Superior temporal gyrus (tissue), 1 donor: ENCODE results near the gene HYDIN.
"Not testable (repeated sequence)": the region's sequence is repeated elsewhere in the genome, so short reads cannot be mapped to it uniquely, and the experiment has no call there.

Source experiments
- DNase-seq: peaks from one replicate; pipeline ENCODE4 v3.0.0-alpha.2; 2016; ENCODE audit errors: extremely low spot score

The HYDIN gene

DNA sequence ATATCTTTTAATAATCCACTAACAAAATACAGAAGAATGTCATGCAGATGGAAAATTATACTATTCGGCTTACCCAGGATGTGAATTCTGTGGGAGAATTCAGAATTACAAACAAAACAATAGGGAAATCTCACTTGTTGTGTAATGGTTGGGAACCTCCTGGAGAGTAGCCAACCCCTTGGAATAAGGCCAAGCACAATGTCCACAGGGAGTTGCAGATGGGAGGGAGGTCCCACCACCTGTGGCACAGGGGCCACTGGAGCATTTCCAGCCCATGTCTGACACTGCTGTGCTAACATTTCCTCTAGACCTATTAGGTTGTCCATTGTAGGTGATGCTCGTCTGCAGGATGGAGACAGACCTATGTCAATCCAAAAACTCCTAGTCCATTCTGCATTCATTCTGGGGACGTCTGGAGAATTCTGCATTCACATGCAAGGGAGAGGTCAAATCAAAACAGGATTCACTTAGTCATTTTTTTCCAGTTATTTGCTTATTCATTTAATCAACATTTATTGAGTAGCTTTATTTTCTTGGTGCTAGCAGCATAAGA is 120.8 kb downstream of the HYDIN start:
- not testable (repeated sequence) for DNase-seq

DNA sequence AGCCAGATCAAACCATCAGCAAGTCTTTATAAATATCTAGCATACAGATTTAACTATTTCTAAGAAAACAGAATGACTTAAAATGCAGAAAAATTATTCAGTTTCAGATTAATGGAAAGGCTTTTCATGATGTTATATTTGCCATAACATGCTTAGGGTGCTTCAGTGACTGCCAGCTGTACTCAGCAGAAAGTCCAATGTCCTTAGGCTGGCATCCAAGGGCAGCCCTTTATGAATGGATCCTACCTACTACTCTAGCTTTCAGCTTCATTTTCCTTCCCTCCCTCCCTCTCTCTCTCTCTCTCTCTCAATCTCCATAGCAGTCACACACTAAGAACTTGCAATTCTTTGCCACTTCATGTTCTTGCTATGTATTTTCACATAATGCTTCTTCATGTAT is 124.6 kb downstream of the HYDIN start:
- DNase-seq, result not testable (repeated sequence)

DNA sequence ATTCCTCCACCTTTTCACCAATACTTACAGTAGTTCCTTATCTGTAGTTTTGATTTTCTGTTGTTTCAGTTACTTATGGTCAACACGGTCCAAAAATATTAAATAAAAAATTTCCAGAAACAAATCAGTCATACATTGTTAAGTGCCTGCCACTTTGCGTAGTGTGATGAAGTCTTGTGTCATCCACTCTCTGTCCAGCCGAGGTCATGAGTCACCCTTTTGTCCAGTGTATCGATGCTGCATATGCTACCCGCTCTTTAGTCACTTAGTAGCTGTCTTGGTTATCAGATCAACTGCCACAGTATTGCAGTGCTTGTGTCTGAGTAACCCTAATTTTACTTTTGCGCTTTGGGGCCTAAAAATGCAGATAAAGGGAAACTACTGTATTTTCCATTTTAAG is 146.9 kb downstream of the HYDIN start:
- DNase-seq, result not testable (repeated sequence)

DNA sequence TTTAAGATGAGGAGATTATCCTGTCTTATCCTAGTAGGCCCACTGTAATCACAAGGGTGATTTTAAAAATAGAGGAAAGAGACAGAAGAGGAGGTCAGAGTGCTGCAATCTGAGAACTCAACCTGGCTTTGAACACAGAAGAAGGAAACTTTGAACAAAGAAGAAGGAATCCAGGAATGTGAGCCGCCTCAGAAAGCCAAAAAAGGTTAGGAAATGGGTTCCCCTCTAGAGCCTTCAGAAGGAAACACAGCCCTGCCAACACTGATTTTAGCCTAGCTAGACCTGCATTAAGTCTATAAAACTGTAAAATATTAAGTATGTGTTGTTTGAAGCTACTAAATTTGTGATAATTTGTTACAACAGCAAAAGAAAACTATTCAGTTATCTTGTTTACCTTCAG is 149.7 kb downstream of the HYDIN start:
- not testable (repeated sequence) for DNase-seq

DNA sequence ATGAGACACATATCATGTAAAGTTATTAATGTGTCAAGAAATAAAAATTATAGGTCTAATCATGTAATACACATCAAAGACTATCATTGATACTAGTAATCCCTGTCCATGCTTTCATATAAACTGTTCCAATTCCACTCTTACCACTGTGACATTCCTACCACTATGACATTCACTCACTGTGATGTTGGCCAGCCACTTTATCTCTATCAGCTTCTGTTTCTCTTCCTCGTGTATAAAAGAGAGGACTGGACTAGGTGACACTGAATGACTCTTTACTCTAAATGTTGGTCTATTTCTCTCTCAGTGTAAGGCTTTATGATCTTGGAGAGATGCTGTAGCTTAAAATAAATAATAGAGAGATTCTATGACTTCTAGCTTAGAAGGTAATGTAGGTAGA is 150.3 kb downstream of the HYDIN start:
- not testable (repeated sequence) for DNase-seq

DNA sequence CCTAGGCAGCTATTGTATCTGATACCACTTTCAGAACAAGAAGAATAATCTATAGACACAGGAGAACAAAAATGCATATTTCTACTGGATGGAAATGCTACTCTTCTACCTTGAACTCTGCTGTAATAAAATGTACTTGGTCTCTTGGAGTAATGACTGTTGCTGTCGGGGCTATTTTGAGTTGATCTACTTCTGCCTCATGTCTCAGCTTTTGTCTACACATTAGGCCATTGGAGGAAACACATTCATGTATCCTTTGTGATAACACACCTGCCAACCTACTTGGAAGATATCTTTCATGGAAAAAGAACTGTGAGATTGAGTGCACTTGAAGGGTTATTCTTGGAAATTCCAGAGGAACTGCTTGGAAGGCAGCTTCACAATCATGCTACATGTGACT is 159.9 kb downstream of the HYDIN start:
- DNase-seq, result not testable (repeated sequence)

DNA sequence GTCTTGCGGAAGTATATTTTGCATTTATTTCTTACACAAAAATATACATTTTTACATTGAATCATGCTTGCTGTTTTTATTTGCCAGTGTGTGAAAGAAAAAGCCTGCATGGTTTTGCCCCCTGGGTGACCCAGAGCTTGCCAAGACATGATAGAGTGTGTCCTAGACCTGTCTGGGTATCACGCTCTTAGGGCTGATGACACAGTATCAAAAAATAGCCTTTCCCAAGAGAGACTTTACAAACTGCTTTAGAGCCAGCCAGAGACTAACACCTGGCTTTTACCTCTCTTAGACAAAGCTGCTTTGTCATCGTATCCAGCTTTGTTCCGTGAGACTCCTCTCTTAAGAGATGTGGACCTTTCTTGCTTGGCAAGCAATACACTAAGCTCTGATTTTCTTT is 160.7 kb downstream of the HYDIN start:
- not testable (repeated sequence) for DNase-seq

DNA sequence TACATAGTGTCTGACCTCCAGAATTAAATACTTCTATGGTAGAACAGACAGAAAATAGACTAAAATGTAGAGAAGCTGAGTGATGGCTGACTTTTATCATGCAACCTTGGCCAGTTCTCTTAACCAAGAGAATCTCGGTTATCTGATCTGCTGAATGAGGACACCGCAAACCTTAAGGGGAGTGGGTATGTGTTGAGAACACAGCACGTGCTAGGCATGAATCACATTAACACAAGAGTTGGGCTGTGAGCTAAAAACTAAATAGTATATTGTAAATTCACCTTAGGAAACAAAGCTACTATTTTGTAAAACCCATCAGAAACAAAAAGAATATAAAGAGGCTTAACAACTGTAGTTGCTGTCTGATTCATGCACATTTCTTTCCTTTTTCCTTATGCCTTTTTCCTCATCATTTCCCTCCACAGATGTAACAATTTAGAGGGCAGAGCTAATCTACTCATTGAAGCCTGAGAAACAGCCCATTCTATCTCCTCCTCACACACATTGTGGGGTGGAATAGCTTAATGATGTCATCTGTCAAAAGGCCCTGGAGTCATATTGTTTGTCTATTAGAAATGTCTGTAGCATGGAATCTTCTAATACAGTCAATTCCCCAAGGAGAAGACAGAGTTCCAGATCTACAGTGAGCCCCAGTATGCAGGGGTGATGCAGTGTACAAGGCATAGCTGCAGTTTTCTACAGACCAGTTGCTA is 176.5 kb downstream of the HYDIN start:
- DNase-seq, result not testable (repeated sequence)

DNA sequence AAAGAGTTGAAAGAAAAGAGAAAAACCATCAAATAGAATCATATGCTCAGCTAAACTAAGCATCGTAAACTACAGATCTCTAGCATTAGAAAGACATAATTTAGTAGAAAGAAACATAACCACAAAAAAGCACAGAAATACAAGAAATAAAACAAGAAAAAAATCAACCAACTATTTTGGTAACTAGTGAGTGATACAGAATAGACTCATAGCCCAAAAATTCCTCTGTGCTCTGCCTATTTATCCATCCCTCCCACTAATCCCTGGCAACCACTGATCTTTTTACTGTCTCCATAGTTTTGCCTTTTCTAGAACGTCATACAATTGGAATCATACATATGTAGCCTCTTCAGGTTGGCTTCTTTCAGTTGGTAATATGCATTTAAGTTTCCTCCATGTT is 180.2 kb downstream of the HYDIN start:
- DNase-seq, result not testable (repeated sequence)

DNA sequence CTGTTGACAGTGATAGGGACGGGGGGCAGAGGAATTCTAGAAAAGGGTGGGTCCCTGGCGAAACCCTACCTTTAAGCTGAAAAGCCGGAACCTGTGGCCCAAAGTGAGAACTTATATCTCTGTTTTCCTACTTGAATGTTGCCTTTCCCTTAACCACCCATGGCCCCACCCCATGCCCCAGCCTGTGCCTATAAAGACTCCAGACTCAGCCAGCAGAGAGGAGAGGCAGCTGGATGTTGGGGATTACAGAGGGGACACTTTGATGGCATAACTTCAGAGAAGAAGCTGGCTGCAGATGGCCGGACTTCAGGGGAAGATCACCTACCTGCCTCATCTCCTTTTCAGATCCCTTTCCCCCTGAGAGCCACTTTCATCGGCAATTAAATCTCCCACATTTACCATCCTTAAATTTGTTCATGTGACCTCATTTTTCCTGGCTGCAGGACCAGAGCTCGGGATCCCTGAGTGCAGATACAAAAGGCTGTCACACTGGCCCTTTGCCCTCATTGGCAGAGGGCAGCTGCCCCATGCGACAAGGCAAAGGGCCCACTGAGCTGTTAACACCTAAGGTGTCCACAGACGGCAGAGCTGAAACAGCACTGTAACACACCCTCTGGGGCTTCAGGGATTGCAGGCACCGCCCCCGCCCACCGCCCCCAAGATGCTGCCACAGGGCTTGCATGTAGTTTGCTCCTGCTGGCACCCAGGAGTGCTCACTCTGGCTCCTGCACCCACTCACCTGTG is 191.0 kb downstream of the HYDIN start:
- DNase-seq, result not testable (repeated sequence)

DNA sequence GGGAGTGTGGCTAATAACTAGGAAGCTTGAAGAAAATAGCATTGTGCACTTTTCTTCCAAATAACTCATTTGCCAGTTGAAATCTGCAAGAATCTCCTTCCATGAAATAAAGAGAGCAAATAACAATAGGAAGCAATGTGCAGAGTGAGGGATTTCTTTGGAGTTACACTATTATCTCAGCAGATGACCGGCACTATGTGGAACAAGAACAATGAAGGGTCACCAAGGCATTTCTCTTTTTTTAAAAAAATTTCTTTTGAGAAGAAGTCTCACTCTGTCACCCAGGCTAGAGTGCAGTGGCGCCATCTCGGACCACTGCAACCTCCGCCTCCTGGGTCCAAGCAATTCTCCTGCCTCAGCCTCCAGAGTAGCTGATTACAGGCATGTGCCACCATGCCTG is 192.1 kb downstream of the HYDIN start:
- DNase-seq, result not testable (repeated sequence)

DNA sequence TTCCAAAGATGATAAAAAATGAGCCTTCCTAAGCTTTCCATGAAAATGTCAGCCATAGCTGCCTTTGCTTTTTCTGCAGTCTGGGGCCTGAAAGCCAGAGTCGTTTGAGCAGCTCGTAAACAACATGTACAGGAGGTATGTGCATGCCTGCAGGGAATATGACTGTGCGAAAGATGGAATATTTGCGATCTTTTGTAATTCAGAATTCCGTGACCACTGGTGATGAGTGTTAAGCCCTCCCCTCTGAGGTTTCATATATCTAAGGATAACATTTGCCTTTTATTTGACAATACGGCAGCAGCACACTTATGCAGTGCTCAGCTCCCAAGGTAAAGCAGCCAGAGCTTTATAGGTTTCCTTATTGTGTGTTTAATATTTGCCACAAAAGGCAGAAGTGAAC is 192.5 kb downstream of the HYDIN start:
- not testable (repeated sequence) for DNase-seq

DNA sequence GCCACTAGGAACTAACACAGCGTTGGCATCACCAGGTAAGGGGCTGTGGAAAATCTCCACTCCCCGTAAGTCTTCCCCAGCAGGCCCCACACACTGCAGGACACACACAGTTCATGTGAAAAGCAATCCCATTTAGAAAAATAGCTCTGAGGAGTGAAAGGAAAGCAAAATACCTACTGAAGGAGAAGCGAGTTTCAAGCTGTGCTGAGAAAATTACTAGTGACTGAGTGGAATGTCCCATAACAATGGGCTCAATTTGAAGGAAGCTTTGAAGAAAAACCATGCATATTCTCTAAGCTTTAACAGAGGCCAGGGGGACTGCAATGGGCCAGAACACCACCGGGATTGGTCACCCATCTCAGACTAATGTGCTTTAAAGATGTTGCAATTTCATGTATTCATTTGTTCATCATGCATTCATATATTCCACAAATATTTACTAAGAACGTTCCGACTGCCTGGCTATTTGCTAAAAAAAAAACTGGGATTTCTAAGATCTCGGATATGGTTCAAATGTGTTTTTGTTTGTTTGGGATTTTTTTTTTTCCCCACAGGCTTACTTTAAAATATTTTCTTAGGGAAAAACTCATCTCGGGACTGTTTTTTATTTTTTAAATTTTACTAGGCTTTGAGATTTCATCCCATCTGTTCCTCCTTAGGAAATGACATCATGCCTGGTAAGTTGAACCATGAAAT is 202.3 kb downstream of the HYDIN start:
- not testable (repeated sequence) for DNase-seq

DNA sequence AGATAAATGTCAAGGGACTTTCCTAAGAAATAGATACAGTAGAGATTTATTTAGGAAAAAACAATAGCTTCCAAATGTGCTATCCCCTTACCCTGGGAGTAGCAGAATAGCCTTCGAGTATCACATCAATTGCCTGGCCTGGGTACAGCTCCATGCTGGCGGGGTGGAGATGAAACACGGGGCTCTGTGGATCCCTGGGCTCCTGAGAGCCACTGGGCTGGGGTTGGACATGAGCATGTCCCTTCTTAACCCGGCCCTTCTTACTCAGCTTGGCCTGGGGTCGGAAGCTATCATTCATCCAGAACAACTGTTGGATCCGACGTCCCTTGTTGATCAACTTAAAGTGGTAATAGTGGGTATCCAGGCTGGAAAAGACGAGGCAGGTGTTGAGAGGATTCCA is 203.0 kb downstream of the HYDIN start:
- not testable (repeated sequence) for DNase-seq

DNA sequence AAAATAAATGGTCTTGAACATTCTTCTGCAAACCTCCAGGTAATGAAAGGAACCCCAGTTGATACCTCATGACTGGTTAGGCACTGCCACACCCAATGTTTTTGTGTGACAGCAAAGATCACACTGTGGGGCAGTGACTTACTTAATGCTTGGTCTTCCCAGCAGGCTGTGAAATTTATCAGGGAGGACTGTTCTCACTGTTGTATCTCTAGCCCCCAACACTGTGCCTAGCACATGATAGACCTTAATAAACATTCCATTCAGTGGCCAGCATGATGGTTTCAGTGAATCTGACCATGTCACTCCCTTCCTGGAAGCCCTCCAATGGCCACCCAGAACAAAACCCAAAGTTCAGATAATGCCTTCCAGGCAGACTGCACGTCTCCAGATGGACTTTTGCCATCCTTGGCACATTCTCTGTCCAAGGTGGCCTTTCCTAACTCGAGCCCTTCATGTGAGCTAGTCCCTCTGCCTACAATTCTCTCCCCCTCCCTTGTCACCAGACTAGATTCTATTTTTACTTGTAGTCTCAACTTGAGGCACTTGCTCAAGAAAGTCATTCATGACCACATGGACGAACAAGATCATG is 206.6 kb downstream of the HYDIN start:
- DNase-seq, result not testable (repeated sequence)

DNA sequence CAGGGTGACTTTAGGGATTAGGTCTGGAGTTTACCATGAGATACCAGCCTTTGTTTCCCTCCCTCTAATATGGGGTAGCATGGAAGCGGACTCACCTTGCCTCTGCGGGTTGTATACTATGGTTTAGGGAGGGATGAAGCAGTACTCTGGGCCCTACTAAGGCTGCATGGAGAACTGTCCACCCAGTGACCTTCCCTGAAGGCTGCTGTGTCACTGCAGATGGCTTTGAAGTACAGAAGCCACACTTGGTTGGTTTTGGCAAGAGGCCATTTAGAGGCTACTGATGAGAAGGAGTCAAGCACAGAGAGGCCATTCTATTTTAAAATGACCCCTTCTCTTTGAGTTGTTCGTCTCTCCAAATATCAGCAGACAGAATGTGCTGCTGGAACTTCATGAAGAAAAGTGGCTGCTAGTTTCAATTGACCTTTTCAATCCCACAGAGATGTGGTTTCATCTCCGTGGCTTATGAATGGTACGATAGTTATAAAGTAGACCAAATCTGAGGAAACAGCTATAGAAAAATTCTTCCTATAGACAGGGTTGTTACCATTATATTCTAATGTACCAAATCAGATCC is 208.5 kb downstream of the HYDIN start:
- DNase-seq, result not testable (repeated sequence)

DNA sequence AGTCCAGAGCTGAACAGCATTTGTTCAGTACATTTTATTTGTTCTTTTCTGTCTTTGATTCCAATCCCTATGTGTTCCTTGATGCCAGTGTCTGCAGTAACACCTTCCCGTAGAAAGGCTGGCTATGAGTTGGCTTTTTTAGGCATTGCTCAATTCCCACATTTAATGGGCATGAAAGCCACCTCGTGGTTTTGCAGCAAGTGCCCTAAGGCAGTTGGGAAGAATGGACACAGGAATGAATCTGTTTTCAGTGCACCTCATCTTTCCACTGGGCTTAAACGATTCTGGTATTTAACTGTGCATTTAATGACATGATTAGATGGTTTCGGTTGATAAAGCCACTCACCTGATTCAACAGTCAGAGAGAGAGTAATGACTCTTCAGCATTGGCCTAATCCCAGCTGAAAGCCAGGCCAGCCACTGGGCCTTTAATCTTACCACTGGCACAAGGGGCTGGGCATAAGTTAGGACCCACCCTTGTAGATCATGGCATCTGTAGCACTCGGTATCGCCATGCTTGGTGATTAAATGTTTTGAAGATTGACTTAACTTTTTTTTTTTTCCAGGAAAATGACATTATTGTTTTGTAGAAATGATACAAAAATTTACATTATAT is 211.3 kb downstream of the HYDIN start:
- DNase-seq, result not testable (repeated sequence)

DNA sequence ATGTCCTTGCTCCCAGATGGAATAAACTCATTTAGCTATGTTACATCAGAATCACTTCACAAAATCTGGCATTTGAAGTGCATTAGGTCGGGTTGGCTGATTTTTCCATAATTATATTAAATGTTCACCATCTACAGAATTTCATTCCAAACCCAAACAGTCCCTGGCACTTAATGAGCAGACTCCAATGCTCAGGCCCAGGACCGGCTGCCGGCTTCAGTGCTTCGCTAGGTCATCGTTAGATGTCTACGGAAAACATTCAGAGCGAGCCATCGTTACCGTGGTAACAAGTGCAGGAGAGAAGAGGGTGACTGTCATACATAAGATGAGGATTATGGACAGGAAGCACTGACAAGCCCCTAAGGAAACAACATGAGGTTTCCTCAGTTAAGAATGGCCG is 215.1 kb downstream of the HYDIN start:
- not testable (repeated sequence) for DNase-seq

DNA sequence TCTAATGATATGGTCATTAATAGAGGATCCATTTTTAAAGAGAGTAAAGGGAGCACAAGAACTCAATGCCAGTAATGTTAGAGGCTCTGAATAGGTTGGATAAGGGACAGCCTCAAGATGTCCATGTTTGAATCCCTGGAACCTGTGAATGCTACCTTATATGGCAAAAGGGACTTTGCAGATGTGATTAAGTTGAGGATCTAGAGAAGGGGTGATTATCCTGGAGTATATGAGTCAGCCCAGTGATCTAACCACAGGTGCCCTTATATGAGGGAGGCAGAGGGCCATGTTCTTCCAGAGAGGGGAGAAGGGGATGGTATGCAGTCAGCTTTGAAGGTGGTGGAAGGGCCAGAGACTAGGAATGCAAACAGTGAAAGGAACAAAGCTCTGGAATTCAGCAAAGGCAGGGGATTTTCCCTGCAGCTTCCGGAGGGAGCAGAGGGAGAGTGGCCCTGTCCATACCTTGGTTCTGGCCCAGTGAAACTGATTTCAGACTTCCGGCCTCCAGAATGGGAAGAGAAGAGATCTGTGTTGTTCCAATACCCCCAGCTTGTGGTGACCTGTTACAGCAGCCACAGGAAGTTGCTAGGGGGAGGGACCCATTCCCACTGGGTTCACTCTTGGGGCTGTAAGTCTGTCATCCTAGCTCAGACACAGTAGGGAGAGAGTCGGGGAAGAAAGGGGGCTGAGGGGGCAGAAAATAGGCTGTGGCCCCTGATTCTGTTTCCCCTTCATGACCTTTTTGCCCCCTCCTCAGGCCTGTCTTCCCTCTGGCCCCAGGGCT is 220.9 kb downstream of the HYDIN start:
- not testable (repeated sequence) for DNase-seq

DNA sequence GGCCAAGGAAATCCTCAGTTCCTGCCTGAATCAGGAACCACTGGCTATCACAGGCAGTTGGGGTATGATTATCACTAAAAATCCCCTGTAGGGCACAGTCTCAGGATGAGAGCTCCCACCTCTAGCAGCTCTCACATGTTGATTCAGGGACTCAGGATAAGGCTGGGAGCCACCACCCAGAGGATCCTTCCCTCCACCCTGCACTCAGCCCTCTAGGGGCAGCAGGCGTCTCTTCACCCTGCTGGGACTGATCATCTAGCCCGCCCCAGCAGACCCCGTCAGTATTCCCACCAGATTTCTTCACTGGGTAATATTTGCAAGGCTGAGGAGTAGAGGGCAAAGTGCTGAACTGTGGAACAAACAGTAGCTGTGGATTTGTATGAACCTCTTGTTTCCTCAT is 224.0 kb downstream of the HYDIN start:
- not testable (repeated sequence) for DNase-seq
